ENCODE measurements around the gene CRMP1.

DNA sequence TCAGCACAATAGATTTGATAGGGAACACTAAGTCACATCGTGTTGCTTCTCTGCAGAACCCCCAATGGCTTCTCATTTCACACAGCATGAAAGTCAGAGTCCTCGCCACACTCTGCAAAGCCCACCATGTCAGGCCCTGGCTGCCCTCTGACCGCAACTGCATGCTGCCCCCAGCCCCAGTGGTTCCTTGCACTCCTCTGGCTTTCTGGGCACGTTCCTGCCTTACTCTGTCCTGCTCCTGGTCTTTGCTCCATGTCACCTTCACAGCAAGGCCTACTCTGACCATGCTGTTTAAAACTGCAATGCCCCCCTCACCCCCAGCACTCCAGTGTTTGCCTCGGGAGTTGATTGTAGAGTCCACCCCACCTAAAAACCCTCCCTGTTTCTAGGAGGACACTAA is 103.7 kb downstream of the CRMP1 start:
- TF ChIP-seq, protein P1, sequence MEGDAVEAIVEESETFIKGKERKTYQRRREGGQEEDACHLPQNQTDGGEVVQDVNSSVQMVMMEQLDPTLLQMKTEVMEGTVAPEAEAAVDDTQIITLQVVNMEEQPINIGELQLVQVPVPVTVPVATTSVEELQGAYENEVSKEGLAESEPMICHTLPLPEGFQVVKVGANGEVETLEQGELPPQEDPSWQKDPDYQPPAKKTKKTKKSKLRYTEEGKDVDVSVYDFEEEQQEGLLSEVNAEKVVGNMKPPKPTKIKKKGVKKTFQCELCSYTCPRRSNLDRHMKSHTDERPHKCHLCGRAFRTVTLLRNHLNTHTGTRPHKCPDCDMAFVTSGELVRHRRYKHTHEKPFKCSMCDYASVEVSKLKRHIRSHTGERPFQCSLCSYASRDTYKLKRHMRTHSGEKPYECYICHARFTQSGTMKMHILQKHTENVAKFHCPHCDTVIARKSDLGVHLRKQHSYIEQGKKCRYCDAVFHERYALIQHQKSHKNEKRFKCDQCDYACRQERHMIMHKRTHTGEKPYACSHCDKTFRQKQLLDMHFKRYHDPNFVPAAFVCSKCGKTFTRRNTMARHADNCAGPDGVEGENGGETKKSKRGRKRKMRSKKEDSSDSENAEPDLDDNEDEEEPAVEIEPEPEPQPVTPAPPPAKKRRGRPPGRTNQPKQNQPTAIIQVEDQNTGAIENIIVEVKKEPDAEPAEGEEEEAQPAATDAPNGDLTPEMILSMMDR (IDR thresholded peaks at IDR 0.05; ENCODE audit: borderline replicate concordance, extremely low read depth, low read length, poor library complexity, severe bottlenecking) = no peak
- no peak for TF ChIP-seq EZH2 (IDR thresholded peaks at IDR 0.05; ENCODE audit: borderline replicate concordance, low read depth, low read length, severe bottlenecking)
